ENCODE data around the gene ZNF385B. TPM values are rescaled to one million over a fixed set of nuclear protein-coding genes. Genes with fewer than 3 reads are reported as not detected.

Gene ZNF385B
- total RNA-seq, 1 experiment from 2014 or later: 0.57 TPM

GRCh38 chr2:179513181-179513580 is 348.2 kb downstream of the ZNF385B start:
- CTCF ChIA-PET: interaction anchor here (1.1 kb wide), 1 partner anchor 28 kb away, joined by 3 read pairs; no protein-coding TSS in a partner anchor
- no peak for DNase-seq
- BruUV-seq (replicated peaks): no TSS peak
- Mint-ChIP-seq H3K27me3 (ENCODE audit: unreplicated experiment) (no peaks in the 10 kb centered on the region), H3K4me3 (ENCODE audit: low read depth, unreplicated experiment) (no peak overlapping the region), H3K27ac (ENCODE audit: unreplicated experiment) (no peak overlapping the region), H3K36me3 (ENCODE audit: insufficient read depth, unreplicated experiment) (no peaks in the 10 kb centered on the region), H3K9me3 (ENCODE audit: low read depth, unreplicated experiment) (peaks cover 3% of the 10 kb centered on the region), H3K4me1 (ENCODE audit: low read depth, unreplicated experiment) (no peaks in the 10 kb centered on the region)
- TF ChIP-seq CTCF (IDR thresholded peaks at IDR 0.05; ENCODE audit: unreplicated experiment): no peak
- intact Hi-C loops (cut with micrococcal nuclease; ENCODE audit: unreplicated experiment): no loop called here

GRCh38 chr2:179512281-179513035 is 349.0 kb downstream of the ZNF385B start:
- Mint-ChIP-seq H3K4me1 (ENCODE audit: low read depth, unreplicated experiment) (no peaks in the 10 kb centered on the region), H3K4me3 (ENCODE audit: low read depth, unreplicated experiment) (no peak overlapping the region), H3K27me3 (ENCODE audit: unreplicated experiment) (no peaks in the 10 kb centered on the region), H3K27ac (ENCODE audit: unreplicated experiment) (no peak overlapping the region), H3K9me3 (ENCODE audit: low read depth, unreplicated experiment) (peaks cover 3% of the 10 kb centered on the region), H3K36me3 (ENCODE audit: insufficient read depth, unreplicated experiment) (no peaks in the 10 kb centered on the region)
- DNase-seq: no peak
- no TSS peak for BruUV-seq (replicated peaks)
- CTCF ChIA-PET: no interaction called here
- intact Hi-C loops (cut with micrococcal nuclease; ENCODE audit: unreplicated experiment): no loop called here
- no peak for TF ChIP-seq CTCF (IDR thresholded peaks at IDR 0.05; ENCODE audit: unreplicated experiment)

- no TSS peak for BruUV-seq (replicated peaks)
- TF ChIP-seq CTCF (IDR thresholded peaks at IDR 0.05; ENCODE audit: unreplicated experiment): no peak
- H3K4me1 Mint-ChIP-seq (ENCODE audit: low read depth, unreplicated experiment): no peaks in the 10 kb centered on the region
- no peak overlapping the region for H3K27ac Mint-ChIP-seq (ENCODE audit: unreplicated experiment)
- no peak overlapping the region for H3K4me3 Mint-ChIP-seq (ENCODE audit: low read depth, unreplicated experiment)
- CTCF ChIA-PET: interaction anchor here (1.0 kb wide), 1 partner anchor 8 kb away, joined by 3 read pairs; no protein-coding TSS in a partner anchor
- no peak for DNase-seq
- H3K27me3 Mint-ChIP-seq (ENCODE audit: unreplicated experiment): no peaks in the 10 kb centered on the region
- H3K36me3 Mint-ChIP-seq (ENCODE audit: insufficient read depth, unreplicated experiment): no peaks in the 10 kb centered on the region
- intact Hi-C loops (cut with micrococcal nuclease; ENCODE audit: unreplicated experiment): no loop called here
- H3K9me3 Mint-ChIP-seq (ENCODE audit: low read depth, unreplicated experiment): peaks cover 3% of the 10 kb centered on the region
Observed at GRCh38 chr2:179511105-179511789, 350.2 kb downstream of the ZNF385B start.

- Mint-ChIP-seq H3K27ac (ENCODE audit: unreplicated experiment) (no peak overlapping the region), H3K4me3 (ENCODE audit: low read depth, unreplicated experiment) (no peak overlapping the region), H3K27me3 (ENCODE audit: unreplicated experiment) (no peaks in the 10 kb centered on the region), H3K9me3 (ENCODE audit: low read depth, unreplicated experiment) (peaks cover 7% of the 10 kb centered on the region), H3K4me1 (ENCODE audit: low read depth, unreplicated experiment) (no peaks in the 10 kb centered on the region), H3K36me3 (ENCODE audit: insufficient read depth, unreplicated experiment) (no peaks in the 10 kb centered on the region)
- no peak for DNase-seq
- no TSS peak for BruUV-seq (replicated peaks)
- CTCF ChIA-PET: no interaction called here
- TF ChIP-seq CTCF (IDR thresholded peaks at IDR 0.05; ENCODE audit: unreplicated experiment): no peak
- intact Hi-C loops (cut with micrococcal nuclease; ENCODE audit: unreplicated experiment): no loop called here
Observed at GRCh38 chr2:179495315-179495714, 366.1 kb downstream of the ZNF385B start.

Measured in Calu3 (cell line).